LNCAP (cell line): ENCODE measurements around the gene RER1.

Experiments
- TF ChIP-seq, protein P1 (sequence below): fragments of 450-650 bp; IDR thresholded peaks from 2 replicates; pipeline ENCODE4 v1.5.1; 2017; ENCODE audit warnings: mild to moderate bottlenecking

RER1 gene

DNA sequence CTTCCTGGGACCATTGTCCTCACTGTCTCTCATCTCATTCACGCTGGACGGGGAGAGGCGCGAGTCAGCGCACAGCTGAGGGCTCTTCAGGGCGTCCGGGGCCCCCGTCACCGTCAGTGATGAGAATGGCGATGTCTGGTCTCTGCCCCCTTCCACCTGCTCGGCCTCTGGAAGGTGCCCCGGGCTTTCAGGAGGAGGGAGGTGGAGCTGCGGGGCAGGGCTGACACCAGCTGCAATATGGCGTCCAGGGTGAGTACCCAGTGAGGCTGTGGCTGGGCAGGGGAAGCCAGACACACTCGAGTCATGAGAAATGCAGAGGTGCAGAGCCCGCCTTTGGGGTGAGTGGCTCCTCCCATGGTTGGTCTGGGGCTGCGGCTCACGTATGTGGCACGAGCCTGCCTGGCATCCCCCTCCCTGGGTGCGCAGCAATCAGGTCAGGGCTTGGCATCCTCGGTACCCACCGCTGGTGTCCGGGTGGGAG lies 15.3 kb upstream of the RER1 start:
- TF ChIP-seq, protein P1, sequence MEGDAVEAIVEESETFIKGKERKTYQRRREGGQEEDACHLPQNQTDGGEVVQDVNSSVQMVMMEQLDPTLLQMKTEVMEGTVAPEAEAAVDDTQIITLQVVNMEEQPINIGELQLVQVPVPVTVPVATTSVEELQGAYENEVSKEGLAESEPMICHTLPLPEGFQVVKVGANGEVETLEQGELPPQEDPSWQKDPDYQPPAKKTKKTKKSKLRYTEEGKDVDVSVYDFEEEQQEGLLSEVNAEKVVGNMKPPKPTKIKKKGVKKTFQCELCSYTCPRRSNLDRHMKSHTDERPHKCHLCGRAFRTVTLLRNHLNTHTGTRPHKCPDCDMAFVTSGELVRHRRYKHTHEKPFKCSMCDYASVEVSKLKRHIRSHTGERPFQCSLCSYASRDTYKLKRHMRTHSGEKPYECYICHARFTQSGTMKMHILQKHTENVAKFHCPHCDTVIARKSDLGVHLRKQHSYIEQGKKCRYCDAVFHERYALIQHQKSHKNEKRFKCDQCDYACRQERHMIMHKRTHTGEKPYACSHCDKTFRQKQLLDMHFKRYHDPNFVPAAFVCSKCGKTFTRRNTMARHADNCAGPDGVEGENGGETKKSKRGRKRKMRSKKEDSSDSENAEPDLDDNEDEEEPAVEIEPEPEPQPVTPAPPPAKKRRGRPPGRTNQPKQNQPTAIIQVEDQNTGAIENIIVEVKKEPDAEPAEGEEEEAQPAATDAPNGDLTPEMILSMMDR: no peak

DNA sequence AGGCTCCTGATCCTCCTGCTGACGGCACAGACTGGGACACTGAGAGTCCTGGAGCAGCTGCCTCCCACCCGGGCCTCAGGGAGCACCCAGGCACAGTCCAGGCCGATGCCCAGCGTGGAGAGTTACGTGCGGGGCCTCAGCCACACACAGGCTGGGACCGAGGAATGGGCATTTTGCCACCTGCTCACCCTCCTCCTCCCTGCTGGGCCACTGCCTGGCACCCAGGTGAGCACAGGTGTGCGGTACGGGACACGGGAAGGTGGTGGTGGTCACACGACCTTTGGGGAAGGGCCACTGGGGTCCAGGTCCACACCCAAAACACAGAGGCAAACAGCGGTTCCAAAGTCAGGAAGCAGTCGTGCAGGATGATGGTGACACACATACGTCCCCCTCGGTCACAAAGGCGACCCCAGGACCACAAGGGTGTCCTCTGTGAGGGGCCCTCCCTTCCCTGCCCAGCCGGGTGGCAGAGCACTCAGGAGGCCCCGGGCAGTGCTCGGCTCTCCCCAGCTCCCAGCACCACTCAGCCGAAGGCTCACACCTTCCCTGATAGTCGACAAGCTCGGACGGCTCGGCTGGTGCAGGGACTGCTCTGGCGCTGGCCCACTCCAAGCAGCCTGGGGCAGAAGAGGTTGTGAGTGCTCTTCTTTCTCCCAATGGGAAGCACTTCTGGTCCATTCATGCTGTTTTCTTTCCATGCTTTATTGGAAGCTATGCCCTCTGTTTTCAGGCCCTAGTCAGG lies 14.5 kb upstream of the RER1 start:
- TF ChIP-seq, protein P1: no peak

DNA sequence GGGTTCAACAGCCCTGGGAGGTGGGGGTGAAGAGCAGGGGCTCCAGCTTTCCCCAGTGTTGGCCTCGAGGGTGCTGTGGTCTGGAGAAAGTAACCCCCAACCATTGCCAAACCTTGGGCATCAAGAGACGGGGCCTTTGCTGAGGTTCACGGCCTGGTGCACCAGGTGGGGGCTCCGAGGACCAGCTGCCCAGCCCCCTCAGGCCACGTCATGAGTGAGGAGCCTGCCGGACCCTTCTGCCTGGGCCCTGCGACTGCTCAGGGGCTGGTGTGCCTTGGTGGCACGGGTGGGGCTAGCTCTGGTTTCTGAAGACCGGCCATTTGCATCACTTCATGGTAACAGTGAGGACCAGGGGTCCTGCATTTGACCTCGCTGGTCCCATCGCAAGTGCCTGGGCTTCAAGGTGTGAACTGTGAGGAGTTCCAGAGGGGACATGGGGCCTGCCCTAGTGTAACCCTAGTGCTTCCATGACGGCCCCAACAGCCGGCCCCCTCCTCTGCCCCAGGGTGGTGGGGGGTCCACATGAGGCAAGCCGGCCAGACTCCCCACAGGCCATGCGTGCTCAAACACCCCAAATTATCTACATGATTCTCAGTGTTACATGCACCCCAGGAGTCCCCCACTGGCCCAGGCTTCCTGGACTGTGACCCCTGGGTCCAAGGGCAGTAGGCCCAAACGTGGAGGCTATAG lies 13.7 kb upstream of the RER1 start:
- TF ChIP-seq, protein P1: no peak

DNA sequence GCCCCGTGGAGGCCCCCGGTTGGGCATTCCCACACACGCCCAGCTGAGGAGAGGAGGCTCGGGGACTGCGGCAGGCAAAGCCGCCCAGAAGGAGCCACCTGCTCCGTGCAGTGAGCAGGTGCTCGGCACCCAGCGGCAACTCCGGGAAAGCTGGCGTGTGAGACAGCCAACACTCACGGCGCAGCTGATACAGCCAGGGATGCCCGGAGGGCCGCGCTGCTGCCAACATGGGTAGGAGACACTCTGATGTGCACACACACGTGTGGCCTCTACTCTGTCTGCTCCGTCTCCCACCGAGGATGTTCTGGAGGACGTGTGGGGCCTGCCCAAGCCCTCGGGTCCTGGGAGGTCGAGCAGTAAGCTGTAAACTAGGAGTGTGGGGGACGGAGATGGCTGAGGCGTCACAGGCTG lies 13.2 kb upstream of the RER1 start:
- TF ChIP-seq, protein P1: no peak

DNA sequence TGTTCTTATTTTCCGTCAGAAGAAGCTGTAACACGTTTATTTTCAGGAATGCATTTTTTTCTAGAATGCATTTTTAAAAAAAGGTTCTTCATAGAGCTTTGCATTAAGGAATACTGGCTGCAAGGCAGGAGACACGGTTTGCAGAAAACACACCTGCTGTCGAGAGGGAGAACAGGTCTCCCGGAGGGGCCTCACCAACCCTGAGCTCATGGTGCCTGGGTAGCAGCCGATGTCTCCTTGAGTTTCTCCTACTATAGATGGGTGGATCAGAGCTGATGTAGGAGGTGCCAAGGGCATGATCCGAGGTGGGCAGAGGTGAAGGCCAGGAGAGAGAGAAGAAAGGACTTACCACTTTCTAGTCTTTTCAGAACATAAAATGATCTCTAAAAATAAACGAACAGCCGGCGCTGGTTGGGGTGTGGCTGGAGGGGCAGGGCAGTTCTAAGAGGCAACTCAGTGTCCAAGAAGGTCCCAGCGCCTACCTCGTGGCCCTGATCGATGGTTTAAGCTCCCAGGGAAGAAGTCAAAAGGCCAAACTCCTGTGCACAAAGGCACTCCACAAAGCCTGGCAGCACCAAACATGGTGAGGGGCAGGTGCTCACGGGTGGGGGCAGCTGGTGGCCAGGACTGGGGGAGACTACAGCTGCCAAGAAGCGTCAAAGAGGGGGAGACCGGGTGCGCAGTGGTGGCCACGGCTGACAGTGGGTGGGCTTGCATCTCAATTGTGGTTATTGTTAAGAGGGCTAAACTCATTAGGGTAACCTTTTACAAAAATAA lies 12.5 kb upstream of the RER1 start:
- TF ChIP-seq, protein P1: no peak

DNA sequence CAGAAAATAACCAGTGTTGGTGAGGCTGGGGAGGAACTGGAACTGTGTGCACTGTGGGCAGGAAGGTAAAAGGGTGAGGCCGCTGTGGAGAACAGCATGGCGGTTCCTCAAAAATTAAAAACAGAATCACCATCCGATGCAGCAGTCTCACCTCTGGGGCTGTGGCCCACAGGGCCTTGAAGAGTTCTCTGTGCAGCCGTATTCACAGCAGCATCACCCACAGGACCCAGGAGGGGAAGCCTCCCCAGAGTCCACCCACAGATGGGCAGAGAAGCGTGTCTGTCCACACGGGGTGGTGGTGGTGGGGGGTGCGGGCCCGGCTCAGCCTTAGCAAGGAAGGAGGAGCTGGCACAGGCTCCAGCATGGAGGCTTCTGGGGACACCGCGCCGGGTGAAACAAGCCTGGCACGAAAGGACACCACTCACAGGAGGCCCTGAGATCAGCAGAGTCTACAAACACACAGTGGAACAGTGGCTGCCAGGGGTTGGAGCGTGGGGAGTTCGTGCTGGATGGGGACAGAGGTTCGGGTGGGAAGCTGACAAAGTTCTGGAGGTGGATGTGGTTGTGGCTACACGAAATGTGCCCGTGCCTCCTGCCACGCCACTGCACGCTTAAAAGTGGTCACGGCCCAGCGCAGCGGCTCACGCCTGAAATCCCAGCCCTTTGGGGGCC lies 11.8 kb upstream of the RER1 start:
- TF ChIP-seq, protein P1: no peak
